GM18909 (cell line): ENCODE results near the gene KLHL3.

Experiments used
- ATAC-seq: cut with Tn5 transposase; IDR thresholded peaks from one replicate; pipeline ENCODE4 v1.9.1; 2021; ENCODE audit warnings: mild to moderate bottlenecking; ENCODE audit not compliant: unreplicated experiment, poor library complexity

KLHL3 gene

DNA sequence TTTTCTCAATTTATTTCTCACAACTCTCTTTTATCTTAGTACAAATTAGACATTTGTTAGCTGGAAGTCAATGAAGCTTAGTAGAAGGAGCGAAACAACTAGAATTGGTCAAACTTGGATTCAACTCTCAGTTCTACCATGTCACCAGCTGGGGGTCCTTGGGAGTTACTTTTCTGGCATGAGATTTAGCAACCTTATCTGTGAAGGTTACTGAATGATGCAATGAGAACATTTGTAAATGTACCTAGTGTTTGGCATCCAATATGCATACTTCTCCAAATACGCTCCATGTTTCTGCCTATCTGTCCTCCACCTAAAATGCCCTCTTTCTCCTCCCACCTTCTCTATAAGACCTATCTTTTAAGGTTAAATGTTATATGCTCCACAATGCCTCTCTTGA lies 12.0 kb upstream of the KLHL3 start:
- ATAC-seq = no peak

DNA sequence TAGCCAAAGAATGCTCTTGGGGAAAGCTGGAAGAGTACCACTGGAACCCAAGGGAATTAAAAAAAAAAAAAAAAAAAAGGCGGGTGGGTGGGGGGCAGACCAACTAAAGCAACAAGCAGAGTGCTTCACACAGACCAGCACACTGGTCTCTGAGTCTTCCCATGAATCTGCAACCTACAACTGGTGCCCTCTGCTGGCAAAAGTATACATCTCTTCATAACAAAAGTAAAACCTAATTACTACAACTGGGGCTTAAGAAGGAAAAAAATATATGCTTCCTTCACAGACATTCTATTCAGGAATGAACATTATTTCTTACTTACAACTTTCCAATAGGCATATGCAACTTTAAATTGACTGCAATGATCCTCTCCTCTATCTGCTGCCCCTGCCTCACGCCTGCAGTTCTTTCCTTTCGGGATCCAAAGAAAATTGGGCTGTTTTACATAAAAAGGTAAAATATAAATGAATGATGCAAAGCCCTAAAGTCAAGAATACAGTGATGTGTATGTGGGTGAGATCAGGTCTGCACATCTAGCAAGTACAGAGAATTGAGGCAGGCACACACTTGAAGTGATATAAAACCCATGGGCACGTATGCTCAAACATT lies 7.2 kb upstream of the KLHL3 start:
- ATAC-seq = peak; percentile 80

GRCh38 chr5:137741718-137742117 lies 5.8 kb upstream of the KLHL3 start:
- ATAC-seq = no peak

- ATAC-seq = no peak
These were observed 3.8 kb upstream of the KLHL3 start for GRCh38 chr5:137739737-137740136.

DNA sequence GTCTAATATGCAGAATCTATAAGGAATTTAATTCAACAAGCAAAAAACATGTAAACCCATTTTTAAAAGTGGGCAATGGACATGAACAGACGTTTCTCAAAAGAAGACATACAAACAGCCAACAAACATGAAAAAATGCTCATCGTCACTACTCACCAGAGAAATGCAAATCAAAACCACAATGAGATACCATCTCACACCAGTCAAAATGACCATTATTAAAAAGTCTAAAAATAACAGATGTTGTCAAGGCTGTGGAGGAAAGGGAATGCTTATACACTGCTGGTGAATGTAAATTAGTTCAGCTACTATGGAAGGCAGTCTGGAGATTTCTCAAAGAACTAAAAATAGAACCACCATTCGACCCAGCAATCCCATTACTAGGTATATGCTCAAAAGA lies 3.1 kb upstream of the KLHL3 start:
- no peak for ATAC-seq

GRCh38 chr5:137737349-137738131 lies 1.7 kb upstream of the KLHL3 start:
- ATAC-seq = no peak

GRCh38 chr5:137736496-137736895 lies 607 bp upstream of the KLHL3 start:
- no peak for ATAC-seq

- peak; percentile 22 for ATAC-seq
These were observed 831 bp downstream of the KLHL3 start for GRCh38 chr5:137734962-137735554.

- no peak for ATAC-seq
These were observed 1.6 kb downstream of the KLHL3 start for GRCh38 chr5:137734331-137734730.

- no peak for ATAC-seq
These were observed 2.0 kb downstream of the KLHL3 start for GRCh38 chr5:137733922-137734321.

GRCh38 chr5:137733006-137733405 lies 2.9 kb downstream of the KLHL3 start:
- ATAC-seq = no peak

DNA sequence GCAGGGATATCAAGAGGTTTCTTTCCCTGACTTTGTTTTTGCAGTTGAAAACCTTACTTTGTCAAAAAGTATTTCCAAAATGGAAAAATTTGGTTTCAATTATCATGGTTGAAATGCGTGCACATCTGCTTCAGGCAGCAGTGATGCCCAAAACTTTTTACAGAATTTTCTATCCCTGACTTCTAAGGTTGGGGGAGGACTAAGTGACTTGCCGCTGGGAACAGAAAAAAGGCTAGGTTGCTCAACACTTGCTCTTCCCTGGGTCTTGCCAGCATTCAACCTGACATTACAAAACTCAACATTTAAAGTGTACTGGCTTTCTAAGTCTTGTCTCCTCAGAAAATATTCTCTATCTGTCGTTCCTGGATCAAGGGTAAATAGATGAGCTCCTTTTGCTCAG lies 4.7 kb downstream of the KLHL3 start:
- no peak for ATAC-seq

DNA sequence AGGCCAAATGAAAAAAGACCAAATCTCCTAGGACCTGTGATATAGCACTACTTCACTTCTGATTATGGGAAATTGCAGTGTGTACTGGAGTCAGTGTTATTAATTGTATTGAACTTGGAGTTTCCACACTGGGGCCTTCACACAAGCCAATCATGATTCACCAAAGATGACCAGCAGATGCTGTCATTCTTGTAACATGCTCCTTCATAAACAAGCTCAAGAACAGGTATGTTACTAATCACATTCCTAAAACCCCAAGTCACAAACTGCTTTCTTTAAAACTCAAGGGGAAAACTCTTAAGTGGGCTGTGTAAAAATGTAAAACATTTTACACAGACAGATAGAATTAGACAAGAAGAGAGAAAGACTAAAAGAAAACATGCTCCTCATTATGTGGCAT lies 5.6 kb downstream of the KLHL3 start:
- ATAC-seq = no peak

DNA sequence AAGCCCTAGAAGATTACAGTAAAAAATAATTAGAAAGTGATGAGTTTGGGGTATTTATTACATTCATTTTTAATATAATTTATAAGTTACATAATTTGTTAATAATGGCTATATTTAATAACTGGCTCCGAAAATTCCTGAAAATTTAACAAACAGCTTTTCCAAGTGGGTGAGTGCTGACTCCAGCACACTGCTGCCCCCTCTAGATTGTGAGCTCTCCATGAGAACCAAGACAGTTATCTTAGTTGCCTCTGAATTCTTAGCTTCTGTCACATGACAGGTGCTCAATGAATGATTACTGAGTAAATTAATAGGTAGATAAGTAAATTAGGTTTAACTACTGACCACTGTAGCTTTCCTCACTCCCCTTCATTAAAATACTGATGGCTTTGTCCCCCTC lies 7.8 kb downstream of the KLHL3 start:
- no peak for ATAC-seq

DNA sequence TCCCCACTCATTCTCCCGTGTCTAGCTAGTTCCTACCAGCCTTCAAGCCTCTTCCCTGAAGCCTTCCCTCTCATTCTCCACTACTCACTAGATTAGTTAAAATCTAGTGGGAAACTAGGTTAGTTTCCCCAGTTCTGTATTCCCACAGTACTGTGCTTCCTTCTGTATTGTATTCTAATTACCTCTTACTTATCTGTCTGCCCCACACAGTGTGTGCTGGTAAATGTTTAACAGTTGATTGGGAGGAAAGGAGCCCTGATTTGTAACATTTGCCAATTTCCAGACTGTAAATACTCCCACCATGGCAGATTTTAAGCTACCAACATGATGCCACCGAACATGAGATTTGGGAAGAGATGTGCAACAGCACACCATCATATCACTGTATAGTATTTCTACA lies 8.3 kb downstream of the KLHL3 start:
- ATAC-seq = no peak

- ATAC-seq = no peak
These were observed 11.6 kb downstream of the KLHL3 start for GRCh38 chr5:137724251-137724650.

GRCh38 chr5:137718611-137719010 lies 17.3 kb downstream of the KLHL3 start:
- no peak for ATAC-seq

GRCh38 chr5:137716337-137716736 lies 19.6 kb downstream of the KLHL3 start:
- no peak for ATAC-seq

GRCh38 chr5:137715456-137715855 lies 20.4 kb downstream of the KLHL3 start:
- ATAC-seq = no peak

DNA sequence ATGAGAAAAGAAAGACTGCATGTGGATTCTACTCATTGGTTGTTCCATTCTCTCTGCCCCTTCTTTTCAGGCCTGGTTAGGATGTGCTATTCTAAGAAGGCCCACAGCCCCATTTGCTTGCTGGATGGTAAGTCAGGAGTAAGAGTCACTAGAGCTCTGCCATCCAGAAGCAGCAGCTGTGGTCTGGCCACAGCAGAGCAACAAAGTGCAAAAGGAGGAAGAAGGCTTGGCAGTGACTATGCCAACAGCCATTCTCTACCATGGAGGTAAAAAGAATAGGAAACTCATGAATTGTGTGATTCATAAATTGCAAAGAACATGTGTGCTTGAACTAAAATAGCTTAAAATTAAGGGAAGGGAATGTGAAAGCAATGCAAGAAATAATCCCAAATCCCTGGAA lies 20.9 kb downstream of the KLHL3 start:
- no peak for ATAC-seq

DNA sequence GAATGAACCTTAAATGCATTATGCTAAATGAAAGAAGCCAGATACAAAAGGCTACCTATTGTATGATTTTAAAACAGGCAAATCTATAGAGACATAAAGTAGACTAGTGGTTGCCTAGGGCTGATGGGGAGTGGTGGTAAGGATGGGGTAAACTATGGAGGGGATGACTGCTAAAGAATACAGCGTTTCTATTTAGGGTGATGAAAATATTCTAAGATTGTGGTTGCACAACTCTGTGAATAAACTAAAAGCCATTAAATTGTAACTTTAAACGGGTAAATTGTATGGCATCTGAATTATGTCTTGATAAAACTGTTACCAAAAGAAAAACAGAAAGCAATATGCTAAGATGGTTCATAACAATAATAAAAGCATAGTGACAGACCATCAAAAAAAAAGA lies 21.4 kb downstream of the KLHL3 start:
- no peak for ATAC-seq
